H9 (cell line): Measurements from ENCODE around the gene PMEPA1. TPM values are rescaled to one million over a fixed set of nuclear protein-coding genes. Genes with fewer than 3 reads are reported as not detected.

Source experiments
- DNase-seq: peaks from one replicate; pipeline ENCODE4 v3.0.0-alpha.2; 2017
- H2AFZ ChIP-seq: one replicate; pipeline ENCODE4 v1.6.1; 2013; ENCODE audit warnings: mild to moderate bottlenecking, low read length, control low read depth, moderate library complexity
- H2AK5ac ChIP-seq: 2 replicates; pipeline ENCODE4 v1.6.1; 2013; ENCODE audit warnings: low read length, control low read depth, mixed read lengths; ENCODE audit not compliant: insufficient read length
- H2BK120ac ChIP-seq: one replicate; pipeline ENCODE4 v1.6.1; 2013; ENCODE audit warnings: low read depth, mild to moderate bottlenecking, low read length, control low read depth, inconsistent platforms; ENCODE audit not compliant: poor library complexity, severe bottlenecking
- H2BK12ac ChIP-seq: 2 replicates; pipeline ENCODE4 v1.6.1; 2013; ENCODE audit warnings: low read length, control low read depth, mixed read lengths, low read depth; ENCODE audit not compliant: insufficient read length
- H2BK15ac ChIP-seq: 2 replicates; pipeline ENCODE4 v1.6.1; 2013; ENCODE audit warnings: low read depth, low read length, control low read depth
- H2BK20ac ChIP-seq: one replicate; pipeline ENCODE4 v1.6.1; 2013; ENCODE audit warnings: low read depth, mild to moderate bottlenecking, low read length, control low read depth, inconsistent platforms; ENCODE audit not compliant: poor library complexity, severe bottlenecking
- H2BK5ac ChIP-seq: 2 replicates; pipeline ENCODE4 v1.6.1; 2013; ENCODE audit warnings: low read length, control low read depth, mixed read lengths; ENCODE audit not compliant: insufficient read length
- H3K14ac ChIP-seq: 2 replicates; pipeline ENCODE4 v1.6.1; 2013; ENCODE audit warnings: low read length, control low read depth; ENCODE audit not compliant: insufficient read depth
- H3K18ac ChIP-seq: 2 replicates; pipeline ENCODE4 v1.6.1; 2013; ENCODE audit warnings: low read depth, mild to moderate bottlenecking, mixed read lengths, low read length, control low read depth; ENCODE audit not compliant: insufficient read length
- H3K23ac ChIP-seq: 2 replicates; pipeline ENCODE4 v1.6.1; 2013; ENCODE audit warnings: low read length, control low read depth, mixed read lengths, low read depth; ENCODE audit not compliant: insufficient read length
- H3K23me2 ChIP-seq: 2 replicates; pipeline ENCODE4 v1.6.1; 2013; ENCODE audit warnings: low read depth, mild to moderate bottlenecking, mixed read lengths, low read length, control low read depth; ENCODE audit not compliant: insufficient read length, poor library complexity, severe bottlenecking
- H3K27ac ChIP-seq: 2 replicates; pipeline ENCODE4 v1.5.1; 2013; ENCODE audit warnings: low read length, control low read depth, mixed read lengths, low read depth; ENCODE audit not compliant: insufficient read length
- H3K27me3 ChIP-seq: 2 replicates; pipeline ENCODE4 v1.6.1; 2013; ENCODE audit warnings: low read length, control low read depth, inconsistent platforms; ENCODE audit not compliant: insufficient read depth
- H3K4ac ChIP-seq: 2 replicates; pipeline ENCODE4 v1.6.1; 2013; ENCODE audit warnings: low read depth, mild to moderate bottlenecking, control low read depth, inconsistent platforms, low read length, moderate library complexity
- H3K4me1 ChIP-seq: 2 replicates; pipeline ENCODE4 v1.6.1; 2013; ENCODE audit warnings: low read length, control low read depth, inconsistent platforms; ENCODE audit not compliant: insufficient read depth
- H3K4me2 ChIP-seq: 2 replicates; pipeline ENCODE4 v1.6.1; 2013; ENCODE audit warnings: low read length, control low read depth, mixed read lengths; ENCODE audit not compliant: insufficient read length, insufficient read depth
- H3K56ac ChIP-seq: 2 replicates; pipeline ENCODE4 v1.6.1; 2013; ENCODE audit warnings: low read depth, mild to moderate bottlenecking, mixed read lengths, low read length, control low read depth; ENCODE audit not compliant: insufficient read length
- H3K79me1 ChIP-seq: 2 replicates; pipeline ENCODE4 v1.6.1; 2013; ENCODE audit warnings: low read depth, mild to moderate bottlenecking, moderate library complexity, low read length, control low read depth, inconsistent platforms; ENCODE audit not compliant: insufficient read depth, poor library complexity, severe bottlenecking
- H3K79me2 ChIP-seq: 2 replicates; pipeline ENCODE4 v1.6.1; 2013; ENCODE audit warnings: low read length, control low read depth, inconsistent platforms; ENCODE audit not compliant: insufficient read depth
- H3K9ac ChIP-seq: 2 replicates; pipeline ENCODE4 v1.6.1; 2013; ENCODE audit warnings: low read length, control low read depth, mixed read lengths; ENCODE audit not compliant: insufficient read length; ENCODE audit errors: extremely low read depth
- H3K9me3 ChIP-seq: one replicate; pipeline ENCODE4 v1.6.1; 2013; ENCODE audit warnings: low read depth, low read length, inconsistent platforms; ENCODE audit not compliant: control insufficient read depth
- H3T11ph ChIP-seq: one replicate; pipeline ENCODE4 v1.6.1; 2013; ENCODE audit warnings: mild to moderate bottlenecking, low read length, control low read depth, inconsistent platforms
- H4K20me1 ChIP-seq: one replicate; pipeline ENCODE4 v1.6.1; 2013; ENCODE audit not compliant: control insufficient read depth, insufficient read length, insufficient read depth
- H4K5ac ChIP-seq: 2 replicates; pipeline ENCODE4 v1.6.1; 2013; ENCODE audit warnings: low read depth, mild to moderate bottlenecking, mixed read lengths, low read length, control low read depth; ENCODE audit not compliant: insufficient read length
- H4K8ac ChIP-seq: replicated peaks from 2 replicates; pipeline ENCODE4 v1.6.1; 2013; ENCODE audit warnings: low read length, control low read depth, mixed read lengths, low read depth; ENCODE audit not compliant: insufficient read length
- H4K91ac ChIP-seq: 2 replicates; pipeline ENCODE4 v1.6.1; 2013; ENCODE audit warnings: low read depth, mild to moderate bottlenecking, moderate library complexity, mixed read lengths, low read length, control low read depth; ENCODE audit not compliant: insufficient read length
- H3K27ac Mint-ChIP-seq, 3 experiments: 2 replicates in 2 of 3; 3 replicates in 1 of 3; pipeline ENCODE4 v1.8.0; 2020 to 2021; ENCODE audit warnings: mixed read lengths in 3 of 3, mild to moderate bottlenecking in 1 of 3, moderate library complexity in 1 of 3
- H3K27me3 Mint-ChIP-seq: 2 replicates; pipeline ENCODE4 v1.8.0; 2021; ENCODE audit warnings: low read depth, mild to moderate bottlenecking, moderate library complexity, mixed read lengths
- H3K36me3 Mint-ChIP-seq, 3 experiments: 2 replicates in 2 of 3; 3 replicates in 1 of 3; pipeline ENCODE4 v1.8.0; 2020 to 2021; ENCODE audit warnings: low read depth in 3 of 3, mixed read lengths in 3 of 3; ENCODE audit not compliant: insufficient read depth in 1 of 3
- H3K4me1 Mint-ChIP-seq, 2 experiments: 2 replicates each; pipeline ENCODE4 v1.8.0; 2020; ENCODE audit warnings: mixed read lengths in 2 of 2
- H3K4me3 Mint-ChIP-seq, 2 experiments: 2 replicates in 1 of 2; 3 replicates in 1 of 2; pipeline ENCODE4 v1.8.0; 2020 to 2021; ENCODE audit warnings: mild to moderate bottlenecking in 2 of 2, mixed read lengths in 2 of 2, moderate library complexity in 1 of 2
- H3K9me3 Mint-ChIP-seq, 2 experiments: 2 replicates in 1 of 2; 3 replicates in 1 of 2; pipeline ENCODE4 v1.8.0; 2020; ENCODE audit warnings: mild to moderate bottlenecking in 2 of 2, mixed read lengths in 2 of 2, moderate library complexity in 1 of 2
- CTCF ChIP-seq: fragments of 200-600 bp; sonication (generic); conservative IDR thresholded peaks from 3 replicates; pipeline ENCODE4 v1.8.0; 2021; ENCODE audit warnings: antibody characterized with exemption, mild to moderate bottlenecking
- WGBS: extraction: QIAGEN DNeasy Blood & Tissue Kit; methylation state at CpG from one replicate; pipeline ENCODE4 v1.1.7; 2013; ENCODE audit warnings: missing lambda C conversion rate, low lambda C conversion rate, mixed read lengths; ENCODE audit not compliant: insufficient read length; ENCODE audit errors: extremely low coverage; 5-methylcytosine and 5-hydroxymethylcytosine counted together
- total RNA-seq: library from RNA; stranded (reverse); gene quantifications from 2 replicates; pipeline ENCODE4 v1.2.1, GENCODE V29; 2021

Gene PMEPA1
- total RNA-seq, 1 experiment from 2014 or later, result 34.6 TPM

GRCh38 chr20:57723816-57724215 is 14.0 kb upstream of the PMEPA1 start:
- Mint-ChIP-seq H3K4me1 (peaks cover 16 to 27% of the 10 kb centered on the region in 2 experiments), H3K9me3 (no peaks in the 10 kb centered on the region), H3K27me3 (peaks cover 5% of the 10 kb centered on the region), H3K27ac (no peak overlapping the region), H3K4me3 (no peak overlapping the region), H3K36me3 (no peaks in the 10 kb centered on the region; a peak in 1 of 7 replicates)
- H2BK5ac ChIP-seq, result no peak overlapping the region
- no peak overlapping the region for H3K18ac ChIP-seq
- H3K23me2 ChIP-seq, result peaks cover under 1% of the 10 kb centered on the region
- H4K91ac ChIP-seq, result no peak overlapping the region
- H3K4me1 ChIP-seq, result peaks cover 5% of the 10 kb centered on the region; the same call in 1 of the 2 replicates
- no peak overlapping the region for H3K4ac ChIP-seq
- no peaks in the 10 kb centered on the region for H3K79me1 ChIP-seq
- H4K8ac ChIP-seq, result no peak overlapping the region
- DNase-seq, result no peak
- no peak overlapping the region for H3K4me2 ChIP-seq
- no peak overlapping the region for H2AFZ ChIP-seq
- no peak overlapping the region for H3T11ph ChIP-seq
- no peak overlapping the region for H3K56ac ChIP-seq
- H3K9ac ChIP-seq, result no peak overlapping the region
- no CpG with 5 or more reads among the region's 7 CpGs for WGBS
- no peak overlapping the region for H2BK20ac ChIP-seq
- H4K20me1 ChIP-seq, result no peaks in the 10 kb centered on the region
- H4K5ac ChIP-seq, result no peak overlapping the region
- no peak for TF ChIP-seq CTCF
- H2BK120ac ChIP-seq, result no peak overlapping the region
- H3K14ac ChIP-seq, result no peak overlapping the region
- H2BK12ac ChIP-seq, result no peak overlapping the region
- H3K23ac ChIP-seq, result no peak overlapping the region
- no peaks in the 10 kb centered on the region for H3K79me2 ChIP-seq
- no peaks in the 10 kb centered on the region for H3K27me3 ChIP-seq
- no peak overlapping the region for H3K27ac ChIP-seq
- H3K9me3 ChIP-seq, result no peaks in the 10 kb centered on the region
- no peak overlapping the region for H2AK5ac ChIP-seq
- no peak overlapping the region for H2BK15ac ChIP-seq
